SH-SY5Y (cell line): ENCODE measurements around the gene RGS16.

ENCODE experiments used
- GATA2 ChIP-seq: IDR thresholded peaks from 2 replicates; pipeline ENCODE4 v1.6.1; 2011; ENCODE audit warnings: mild to moderate bottlenecking, low read depth, low read length
- GATA3 ChIP-seq: IDR thresholded peaks from 2 replicates; pipeline ENCODE4 v1.6.1; 2011; ENCODE audit warnings: low read depth, mild to moderate bottlenecking, low read length, moderate library complexity

DNA sequence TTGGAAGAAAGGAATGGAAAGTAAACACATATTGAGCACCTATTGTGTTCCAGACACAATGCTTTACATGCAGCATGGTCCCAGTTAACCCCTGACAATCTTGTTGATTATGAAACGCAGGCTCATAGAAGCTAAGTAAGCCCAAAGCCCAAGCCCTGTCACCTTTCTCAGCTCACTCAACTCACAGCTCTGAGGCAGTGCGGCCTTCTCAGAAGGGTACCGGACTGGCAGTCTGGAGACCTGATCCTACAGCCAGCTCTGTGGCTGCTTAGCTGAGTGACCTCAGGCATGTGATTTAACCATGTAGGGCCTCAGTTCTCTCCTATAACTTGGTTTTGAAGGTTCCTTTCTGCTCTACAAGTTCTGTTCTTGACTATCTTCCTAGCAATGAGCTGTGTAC lies 14.7 kb downstream of the RGS16 start:
- no peak for TF ChIP-seq GATA2
- TF ChIP-seq GATA3 = no peak
